Effector memory CD4-positive, alpha-beta T cell (primary cell): ENCODE results near the gene SORCS2.

ENCODE experiments used
- DNase-seq, 3 donors: peaks; one replicate each; pipeline ENCODE4 v3.0.0-alpha.2; 2020
- H3K27ac ChIP-seq: 2 replicates; pipeline ENCODE4 v1.7.0; 2013; ENCODE audit warnings: mild to moderate bottlenecking, low read length, moderate library complexity; ENCODE audit not compliant: insufficient read depth, poor library complexity, severe bottlenecking
- H3K27me3 ChIP-seq: replicated peaks from 2 replicates; pipeline ENCODE4 v1.7.0; 2013; ENCODE audit warnings: mild to moderate bottlenecking, low read length; ENCODE audit not compliant: insufficient read depth, control insufficient read depth, poor library complexity, severe bottlenecking
- H3K36me3 ChIP-seq: 2 replicates; pipeline ENCODE4 v1.7.0; 2013; ENCODE audit warnings: mild to moderate bottlenecking, low read length, moderate library complexity; ENCODE audit not compliant: control insufficient read depth, insufficient read depth
- H3K4me1 ChIP-seq: 2 replicates; pipeline ENCODE4 v1.7.0; 2013; ENCODE audit warnings: low read length, mild to moderate bottlenecking; ENCODE audit not compliant: control insufficient read depth, insufficient read depth, poor library complexity, severe bottlenecking
- H3K4me3 ChIP-seq: 2 replicates; pipeline ENCODE4 v1.7.0; 2013; ENCODE audit warnings: low read length, low read depth, mild to moderate bottlenecking; ENCODE audit not compliant: insufficient read depth, poor library complexity, severe bottlenecking
- H3K9me3 ChIP-seq: 2 replicates; pipeline ENCODE4 v1.7.0; 2013; ENCODE audit warnings: mild to moderate bottlenecking, low read length, moderate library complexity; ENCODE audit not compliant: control insufficient read depth

The SORCS2 gene

GRCh38 chr4:7252510-7253340 is 60.4 kb downstream of the SORCS2 start:
- Histone ChIP-seq H3K27ac (no peak overlapping the region), H3K36me3 (no peaks in the 10 kb centered on the region), H3K9me3 (no peaks in the 10 kb centered on the region), H3K4me3 (no peak overlapping the region), H3K4me1 (no peaks in the 10 kb centered on the region), H3K27me3 (no peaks in the 10 kb centered on the region)
- DNase-seq, result no peak

DNA sequence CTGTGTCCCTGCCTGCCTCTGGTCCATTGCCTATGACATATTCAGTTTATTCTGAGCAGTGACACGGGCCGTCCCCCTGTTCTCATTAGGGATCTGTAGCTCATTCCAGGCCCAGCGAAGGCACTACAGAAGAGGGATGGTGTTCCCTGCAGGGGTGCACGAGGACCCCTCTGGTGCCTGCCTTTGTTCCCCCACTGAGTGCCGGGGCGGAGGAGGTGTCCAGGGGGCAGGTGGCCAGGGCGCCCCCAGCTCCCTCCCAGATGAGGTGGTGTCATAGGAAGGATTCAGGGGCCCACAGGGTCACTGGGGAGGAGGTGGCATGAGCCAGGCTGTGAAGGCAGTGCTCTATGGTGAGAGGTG is 61.0 kb downstream of the SORCS2 start:
- H3K27ac ChIP-seq, result no peak overlapping the region
- no peak for DNase-seq
- no peaks in the 10 kb centered on the region for H3K27me3 ChIP-seq
- H3K4me1 ChIP-seq, result no peaks in the 10 kb centered on the region
- no peaks in the 10 kb centered on the region for H3K36me3 ChIP-seq
- H3K4me3 ChIP-seq, result no peak overlapping the region
- H3K9me3 ChIP-seq, result no peaks in the 10 kb centered on the region

DNA sequence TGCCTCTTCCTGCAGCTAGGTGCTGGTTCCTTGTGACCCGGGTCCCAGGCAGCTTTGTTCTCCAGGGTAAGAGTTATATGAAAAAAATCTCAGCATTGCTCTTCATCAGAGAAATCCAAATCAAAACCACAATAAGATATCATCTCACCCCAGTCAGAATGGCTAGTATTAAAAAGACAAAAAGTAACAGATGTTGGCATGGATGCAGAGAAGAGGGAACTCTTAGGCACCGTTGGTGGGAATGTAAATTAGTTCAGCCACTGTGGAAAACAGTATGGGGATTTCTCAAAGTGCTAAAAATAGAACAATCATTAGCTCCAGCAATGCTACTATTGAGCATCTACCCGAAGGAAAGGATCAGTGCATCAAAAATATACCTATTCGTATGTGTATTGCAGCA is 61.5 kb downstream of the SORCS2 start:
- H3K36me3 ChIP-seq, result no peaks in the 10 kb centered on the region
- H3K4me1 ChIP-seq, result no peaks in the 10 kb centered on the region
- H3K4me3 ChIP-seq, result no peak overlapping the region
- no peaks in the 10 kb centered on the region for H3K27me3 ChIP-seq
- DNase-seq, result no peak
- no peaks in the 10 kb centered on the region for H3K9me3 ChIP-seq
- no peak overlapping the region for H3K27ac ChIP-seq

- Histone ChIP-seq H3K9me3 (no peaks in the 10 kb centered on the region), H3K4me3 (no peak overlapping the region), H3K36me3 (no peaks in the 10 kb centered on the region), H3K27ac (no peak overlapping the region), H3K4me1 (no peaks in the 10 kb centered on the region), H3K27me3 (no peaks in the 10 kb centered on the region)
- DNase-seq, result no peak
These were observed 62.6 kb downstream of the SORCS2 start for GRCh38 chr4:7254736-7255487.

DNA sequence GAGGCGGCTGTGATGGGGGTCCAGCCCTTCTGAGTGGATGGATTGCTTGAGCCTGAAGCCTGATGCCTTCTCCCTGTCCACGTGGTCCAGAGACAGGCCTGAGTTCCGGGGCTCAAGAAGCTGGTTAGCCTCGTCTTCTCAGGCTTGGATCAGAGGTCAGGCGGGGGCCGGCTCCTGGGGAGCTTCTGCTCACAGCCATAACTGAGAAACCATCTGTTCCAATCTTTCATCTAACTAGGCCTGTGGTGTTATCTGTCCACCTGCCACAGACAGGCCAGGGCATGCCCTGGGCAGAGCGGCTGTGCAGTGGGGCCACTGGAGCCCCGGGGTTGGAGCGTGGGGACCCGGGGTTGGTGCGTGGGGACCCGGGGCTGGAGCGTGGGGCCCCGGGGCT is 63.1 kb downstream of the SORCS2 start:
- H3K4me3 ChIP-seq, result no peak overlapping the region
- no peak overlapping the region for H3K27ac ChIP-seq
- H3K4me1 ChIP-seq, result no peaks in the 10 kb centered on the region
- no peaks in the 10 kb centered on the region for H3K9me3 ChIP-seq
- DNase-seq, result no peak
- no peaks in the 10 kb centered on the region for H3K27me3 ChIP-seq
- no peaks in the 10 kb centered on the region for H3K36me3 ChIP-seq

GRCh38 chr4:7255996-7256395 is 63.7 kb downstream of the SORCS2 start:
- Histone ChIP-seq H3K27me3 (no peaks in the 10 kb centered on the region), H3K36me3 (no peaks in the 10 kb centered on the region), H3K27ac (no peak overlapping the region), H3K4me1 (no peaks in the 10 kb centered on the region), H3K9me3 (no peaks in the 10 kb centered on the region), H3K4me3 (no peak overlapping the region)
- DNase-seq, result no peak

DNA sequence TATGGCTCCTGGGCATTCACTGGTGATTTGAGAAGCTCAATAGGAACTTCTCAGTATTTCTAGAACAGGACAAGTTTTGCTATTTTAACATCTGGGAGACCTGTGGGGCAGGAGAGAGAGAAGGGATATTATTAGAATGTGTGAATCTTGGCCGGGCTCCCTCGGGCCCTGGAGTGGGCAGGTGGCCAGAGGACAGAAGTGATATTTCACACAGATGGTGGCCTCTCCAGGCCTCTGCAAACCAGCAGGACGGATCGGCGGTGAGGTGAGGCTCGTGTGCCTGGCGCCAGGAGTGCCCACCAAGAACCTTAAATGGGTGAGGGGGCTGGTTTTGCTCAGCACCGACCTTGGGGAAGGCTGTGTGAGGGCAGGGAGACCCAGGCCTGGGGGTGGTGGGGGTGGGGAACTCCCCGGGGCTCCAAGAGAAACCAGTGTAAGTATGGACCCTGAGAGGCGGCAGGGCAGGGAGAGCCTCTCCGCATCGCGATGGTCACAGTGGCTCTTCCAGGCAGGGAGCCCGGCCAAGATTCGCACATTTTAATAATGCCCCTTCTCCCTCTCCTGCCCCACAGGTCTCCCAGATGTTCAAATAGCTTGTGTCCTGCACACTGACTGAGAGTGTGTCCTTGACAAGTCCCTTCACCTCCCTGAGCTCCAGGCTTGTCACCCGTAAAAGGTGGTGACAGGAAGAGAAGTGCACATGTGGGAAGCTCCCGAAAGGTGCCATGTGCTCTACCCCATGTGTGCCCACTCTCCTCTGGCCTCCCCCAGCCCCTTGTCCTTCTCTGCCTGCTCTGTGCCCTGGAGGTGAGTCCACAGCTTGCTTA is 64.9 kb downstream of the SORCS2 start:
- no peaks in the 10 kb centered on the region for H3K9me3 ChIP-seq
- no peaks in the 10 kb centered on the region for H3K36me3 ChIP-seq
- H3K27me3 ChIP-seq, result no peaks in the 10 kb centered on the region
- H3K4me1 ChIP-seq, result no peaks in the 10 kb centered on the region
- no peak overlapping the region for H3K27ac ChIP-seq
- no peak overlapping the region for H3K4me3 ChIP-seq
- no peak for DNase-seq

DNA sequence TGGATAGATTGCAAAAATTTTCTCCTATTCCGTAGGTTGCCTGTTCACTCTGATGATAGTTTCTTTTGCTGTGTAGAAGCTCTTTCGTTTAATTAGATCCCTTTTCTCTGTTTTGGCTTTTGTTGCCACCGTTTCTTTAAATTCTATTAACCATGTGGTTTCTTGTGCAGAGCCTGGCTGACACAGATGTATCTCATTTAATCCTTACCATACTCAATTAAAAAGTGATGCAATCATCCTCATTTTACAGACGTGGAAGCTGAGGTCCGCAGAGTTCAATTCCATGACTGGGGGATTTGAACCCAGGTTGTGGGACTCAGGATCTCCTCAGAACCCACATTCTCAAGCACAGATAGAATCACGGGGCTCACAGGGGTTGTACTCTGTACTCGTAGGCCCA is 66.7 kb downstream of the SORCS2 start:
- no peak for DNase-seq
- no peak overlapping the region for H3K4me3 ChIP-seq
- no peaks in the 10 kb centered on the region for H3K4me1 ChIP-seq
- H3K27me3 ChIP-seq, result no peaks in the 10 kb centered on the region
- H3K9me3 ChIP-seq, result no peaks in the 10 kb centered on the region
- no peak overlapping the region for H3K27ac ChIP-seq
- no peaks in the 10 kb centered on the region for H3K36me3 ChIP-seq

DNA sequence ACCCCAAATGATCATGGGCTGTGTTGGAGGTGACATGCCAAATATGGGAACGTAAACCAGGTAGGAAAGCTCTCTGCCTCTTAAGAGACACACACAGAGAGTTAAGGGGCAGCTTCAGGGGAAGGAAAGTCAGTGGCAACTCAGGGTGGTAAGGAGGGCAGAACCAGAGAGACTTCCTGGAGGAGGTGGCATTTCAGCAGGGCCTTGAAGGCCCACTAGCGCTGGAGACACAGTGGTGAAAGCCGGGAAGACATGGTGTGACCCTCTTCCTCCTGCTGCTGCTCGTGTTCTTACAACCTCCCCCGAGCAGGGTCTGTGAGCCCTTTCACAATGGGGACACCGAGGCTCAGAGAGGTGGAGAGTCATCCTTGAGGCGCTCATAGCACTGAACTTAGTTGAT is 68.2 kb downstream of the SORCS2 start:
- no peak for DNase-seq
- no peaks in the 10 kb centered on the region for H3K4me1 ChIP-seq
- no peak overlapping the region for H3K27ac ChIP-seq
- no peaks in the 10 kb centered on the region for H3K36me3 ChIP-seq
- H3K27me3 ChIP-seq, result no peaks in the 10 kb centered on the region
- H3K9me3 ChIP-seq, result no peaks in the 10 kb centered on the region
- H3K4me3 ChIP-seq, result no peak overlapping the region

GRCh38 chr4:7261087-7261486 is 68.7 kb downstream of the SORCS2 start:
- no peak for DNase-seq
- Histone ChIP-seq H3K36me3 (no peaks in the 10 kb centered on the region), H3K4me3 (no peak overlapping the region), H3K27me3 (no peaks in the 10 kb centered on the region), H3K4me1 (no peaks in the 10 kb centered on the region), H3K27ac (no peak overlapping the region), H3K9me3 (no peaks in the 10 kb centered on the region)
